ENCODE measurements around the gene DDX28.
"Not testable (repeated sequence)": the region's sequence is repeated elsewhere in the genome, so short reads cannot be mapped to it uniquely, and the experiment has no call there.

The DDX28 gene

GRCh38 chr16:68040506-68041288 is 17.7 kb upstream of the DDX28 start:
- DNase-seq, result peak in 54 of 58 donors; percentile 3 to 82 (median 50)

GRCh38 chr16:68037841-68038597 is 15.0 kb upstream of the DDX28 start:
- no peak for DNase-seq

- no peak for DNase-seq
Measured at GRCh38 chr16:68035227-68035626, 12.2 kb upstream of the DDX28 start.

- DNase-seq, result no peak
Measured at GRCh38 chr16:68033101-68033500, 10.1 kb upstream of the DDX28 start.

GRCh38 chr16:68031951-68032350 is 8.9 kb upstream of the DDX28 start:
- DNase-seq, result no peak

GRCh38 chr16:68030108-68030507 is 7.1 kb upstream of the DDX28 start:
- DNase-seq, result not testable (repeated sequence)

GRCh38 chr16:68028996-68029395 is 6.0 kb upstream of the DDX28 start:
- no peak for DNase-seq

GRCh38 chr16:68022278-68022727 is 729 bp downstream of the DDX28 start:
- DNase-seq, result peak in 3 of 58 donors; percentile 29 to 42 (median 30)

GRCh38 chr16:68021490-68021889 is 1.5 kb downstream of the DDX28 start:
- DNase-seq, result no peak

GRCh38 chr16:68019167-68019680 is 3.8 kb downstream of the DDX28 start:
- DNase-seq, result no peak

- no peak for DNase-seq
Measured at GRCh38 chr16:68015681-68016080, 7.4 kb downstream of the DDX28 start, which contains the start of gene DPEP2NB. Gene DPEP2NB (minus strand): TSS chr16:68015911. CDS start chr16:68015770, 141 bp downstream.

GRCh38 chr16:68013440-68013839 is 9.6 kb downstream of the DDX28 start:
- no peak for DNase-seq

- DNase-seq, result not testable (repeated sequence)
Measured at GRCh38 chr16:68009872-68010271, 13.2 kb downstream of the DDX28 start.

- DNase-seq, result no peak
Measured at GRCh38 chr16:68009157-68009735, 13.8 kb downstream of the DDX28 start.

GRCh38 chr16:68005786-68006286 is 17.2 kb downstream of the DDX28 start:
- DNase-seq, result peak in 9 of 58 donors; percentile 2 to 45 (median 8)

GRCh38 chr16:68005211-68005610 is 17.8 kb downstream of the DDX28 start:
- DNase-seq, result no peak

GRCh38 chr16:68003031-68003430 is 20.0 kb downstream of the DDX28 start:
- no peak for DNase-seq

GRCh38 chr16:68000450-68000849 is 22.6 kb downstream of the DDX28 start:
- no peak for DNase-seq

GRCh38 chr16:67999985-68000384 is 23.0 kb downstream of the DDX28 start:
- no peak for DNase-seq

- DNase-seq, result peak in 6 of 58 donors; percentile 5 to 22 (median 10)
Measured at GRCh38 chr16:67998779-67999688, 24.0 kb downstream of the DDX28 start, which contains the start of gene DPEP2. Gene DPEP2 (minus strand): TSS chr16:67999484. CDS start chr16:67993212, 6,272 bp downstream.

All from anterior cingulate cortex (tissue), 58 donors.